Measurements from ENCODE around the gene CEP41. TPM values are rescaled to one million over a fixed set of nuclear protein-coding genes. Genes with fewer than 3 reads are reported as not detected.

Gene CEP41
- total and polyA plus RNA-seq, 10 of the 15 experiments (the other 5 are each of a cell fraction or from before 2014, with no cell fraction given) = 11.4 to 43.0 (median 24.7) TPM

- no peak overlapping the region for H3K4me2 ChIP-seq (ENCODE audit: control insufficient read depth, insufficient read depth)
- FAIRE-seq (no peak), DNase-seq (ENCODE audit: low read depth, low spot score) (no peak), ATAC-seq (no peak)
- intact Hi-C loops (cut with micrococcal nuclease; ENCODE audit: unreplicated experiment) (no loop called here), in situ Hi-C loops (cut with MboI) (no loop called here)
- SMC1A ChIA-PET (ENCODE audit: uncharacterized antibody, unreplicated experiment) = interaction anchor here (1.0 kb wide), 1 partner anchor 30 kb away, joined by 3 read pairs; no protein-coding TSS in a partner anchor
- no peaks in the 10 kb centered on the region for H3K4me1 ChIP-seq (ENCODE audit: control insufficient read depth, insufficient read depth, low read length)
- CTCF ChIA-PET = no interaction called here
- POLR2A ChIA-PET = no interaction called here
- no peak overlapping the region for H3K9ac ChIP-seq (ENCODE audit: control insufficient read depth, insufficient read depth, low read length)
- H3K9me3 ChIP-seq (replicated peaks; ENCODE audit: control insufficient read depth, insufficient read depth, low read length) = no peaks in the 10 kb centered on the region
- peaks cover 3 to 4% of the 10 kb centered on the region in 2 experiments; a peak in 1 of 4 replicates for H3K36me3 ChIP-seq (ENCODE audit: control insufficient read depth in 2 of 2, insufficient read depth in 2 of 2, low read length in 1 of 2)
- H3K27ac ChIP-seq (ENCODE audit: control insufficient read depth, insufficient read depth) = no peak overlapping the region
- H2AFZ ChIP-seq (ENCODE audit: control insufficient read depth, low read depth, low read length) = no peak overlapping the region
- TF ChIP-seq PKNOX1 (IDR thresholded peaks at IDR 0.05) (no peak), KDM1A (IDR thresholded peaks at IDR 0.05; ENCODE audit: borderline replicate concordance) (no peak), ASH2L (IDR thresholded peaks at IDR 0.05; ENCODE audit: borderline replicate concordance, low read depth) (no peak), GATAD2B (conservative IDR thresholded peaks at IDR 0.05; ENCODE audit: low read depth) (no peak), ZNF24 (IDR thresholded peaks at IDR 0.05) (no peak), HCFC1 (IDR thresholded peaks at IDR 0.05; ENCODE audit: low read length) (no peak), BHLHE40 (IDR thresholded peaks at IDR 0.05; ENCODE audit: borderline replicate concordance in 1 of 2, low read depth in 2 of 2, low read length in 1 of 2) (no peak)
- TF ChIP-seq, protein P1, sequence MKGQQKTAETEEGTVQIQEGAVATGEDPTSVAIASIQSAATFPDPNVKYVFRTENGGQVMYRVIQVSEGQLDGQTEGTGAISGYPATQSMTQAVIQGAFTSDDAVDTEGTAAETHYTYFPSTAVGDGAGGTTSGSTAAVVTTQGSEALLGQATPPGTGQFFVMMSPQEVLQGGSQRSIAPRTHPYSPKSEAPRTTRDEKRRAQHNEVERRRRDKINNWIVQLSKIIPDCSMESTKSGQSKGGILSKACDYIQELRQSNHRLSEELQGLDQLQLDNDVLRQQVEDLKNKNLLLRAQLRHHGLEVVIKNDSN (IDR thresholded peaks at IDR 0.05; ENCODE audit: borderline replicate concordance, extremely low read length, insufficient read depth, low read depth, low read length) = no peak
- no peaks in the 10 kb centered on the region for H4K20me1 ChIP-seq (ENCODE audit: control insufficient read depth, insufficient read depth)
- H3K79me2 ChIP-seq (ENCODE audit: control insufficient read depth, insufficient read depth, low read length) = no peaks in the 10 kb centered on the region
- no TSS peak for BruUV-seq (replicated peaks)
- H3K27me3 ChIP-seq (replicated peaks in 1 of 2; ENCODE audit: control insufficient read depth in 2 of 2, insufficient read depth in 2 of 2, low read length in 1 of 2) = no peaks in the 10 kb centered on the region
- no peak overlapping the region for H3K4me3 ChIP-seq
- RAD21 ChIA-PET (ENCODE audit: unreplicated experiment) = no interaction called here
- 97% methylated on average over 3 of the region's 3 CpGs for WGBS (ENCODE audit: insufficient coverage, insufficient replicate concordance, low lambda C conversion rate, missing lambda C conversion rate)
Observed at GRCh38 chr7:130401578-130401977, 39.2 kb downstream of the CEP41 start.

Measured in GM12878 (cell line).